CD4-positive, CD25-positive, alpha-beta regulatory T cell (primary cell): ENCODE results near the gene GRIK3. TPM values are rescaled to one million over a fixed set of nuclear protein-coding genes. Genes with fewer than 3 reads are reported as not detected.

ENCODE experiments used
- ATAC-seq, 2 donors: fragments of 150-1000 bp; cut with Tn5 transposase; one replicate each; pipeline ENCODE4 v1.10.0; 2021; ENCODE audit warnings: low read depth in 2 of 2, moderate number of reproducible peaks in 2 of 2, moderate library complexity in 1 of 2
- DNase-seq, 3 donors: peaks; one replicate each; pipeline versions ENCODE4 v3.0.0 to v3.0.0-alpha.2; 2012 to 2022; ENCODE audit warnings: mixed read lengths in 1 of 3
- H3K27ac ChIP-seq: one replicate; pipeline ENCODE4 v1.7.0; 2013; ENCODE audit warnings: mild to moderate bottlenecking, low read length; ENCODE audit not compliant: insufficient read depth, poor library complexity, severe bottlenecking
- H3K27me3 ChIP-seq: one replicate; pipeline ENCODE4 v1.7.0; 2013; ENCODE audit warnings: low read length; ENCODE audit not compliant: control insufficient read depth, insufficient read depth
- H3K36me3 ChIP-seq: one replicate; pipeline ENCODE4 v1.7.0; 2013; ENCODE audit warnings: mild to moderate bottlenecking, low read length, moderate library complexity; ENCODE audit not compliant: control insufficient read depth, insufficient read depth
- H3K4me1 ChIP-seq: 2 replicates; pipeline ENCODE4 v1.7.0; 2013; ENCODE audit warnings: mild to moderate bottlenecking, low read length; ENCODE audit not compliant: insufficient read depth, control insufficient read depth, poor library complexity, severe bottlenecking
- H3K4me3 ChIP-seq: one replicate; pipeline ENCODE4 v1.7.0; 2013; ENCODE audit warnings: low read depth, mild to moderate bottlenecking, low read length, moderate library complexity
- H3K9me3 ChIP-seq, 2 experiments: 1 replicate in 1 of 2; 2 replicates in 1 of 2; pipeline ENCODE4 v1.7.0; 2013; ENCODE audit warnings: low read length in 2 of 2, mild to moderate bottlenecking in 1 of 2, moderate library complexity in 1 of 2; ENCODE audit not compliant: control insufficient read depth in 2 of 2
- H3K27ac Mint-ChIP-seq, 3 donors: one replicate each; pipeline ENCODE4 v1.8.0; 2020 to 2022; ENCODE audit warnings: mild to moderate bottlenecking in 3 of 3, mixed read lengths in 3 of 3, moderate library complexity in 2 of 3
- H3K27me3 Mint-ChIP-seq: one replicate; pipeline ENCODE4 v1.8.0; 2022; ENCODE audit warnings: mild to moderate bottlenecking, mixed read lengths
- H3K36me3 Mint-ChIP-seq: one replicate; pipeline ENCODE4 v1.8.0; 2020; ENCODE audit warnings: mixed read lengths
- H3K4me1 Mint-ChIP-seq, 4 donors: one replicate each; pipeline ENCODE4 v1.8.0; 2020 to 2022; ENCODE audit warnings: mixed read lengths in 4 of 4, mild to moderate bottlenecking in 1 of 4
- H3K4me3 Mint-ChIP-seq, 4 donors: one replicate each; pipeline ENCODE4 v1.8.0; 2020 to 2022; ENCODE audit warnings: mild to moderate bottlenecking in 4 of 4, mixed read lengths in 4 of 4, moderate library complexity in 3 of 4
- H3K9me3 Mint-ChIP-seq, 7 donors: one replicate each; pipeline ENCODE4 v1.8.0; 2020 to 2022; ENCODE audit warnings: mixed read lengths in 7 of 7, mild to moderate bottlenecking in 3 of 7, moderate library complexity in 2 of 7
- polyA plus RNA-seq, 4 donors: library from polyadenylated mRNA; unstranded; fragments of 300-500 nt; fragmentation: Illumina TruSeq; gene quantifications; one replicate each; pipeline ENCODE4 v1.2.3, GENCODE V29; 2021
- total RNA-seq: library from RNA; stranded (reverse); gene quantifications from one replicate; pipeline ENCODE4 v1.2.3, GENCODE V29; 2022

Gene GRIK3
- total and polyA plus RNA-seq, 5 donors from 2014 or later: not detected

GRCh38 chr1:36754366-36754765 is 279.9 kb downstream of the GRIK3 start:
- no peak for ATAC-seq
- no peaks in the 10 kb centered on the region for H3K27me3 ChIP-seq
- H3K27me3 Mint-ChIP-seq: no peaks in the 10 kb centered on the region

GRCh38 chr1:36753451-36753850 is 280.9 kb downstream of the GRIK3 start:
- H3K4me1 ChIP-seq: no peaks in the 10 kb centered on the region
- H3K27me3 ChIP-seq: no peaks in the 10 kb centered on the region
- Mint-ChIP-seq H3K27ac (no peak overlapping the region), H3K36me3 (no peaks in the 10 kb centered on the region), H3K4me3 (no peak overlapping the region), H3K9me3 (no peaks in the 10 kb centered on the region), H3K4me1 (no peaks in the 10 kb centered on the region), H3K27me3 (no peaks in the 10 kb centered on the region)
- H3K36me3 ChIP-seq: no peaks in the 10 kb centered on the region
- H3K27ac ChIP-seq: no peak overlapping the region
- no peaks in the 10 kb centered on the region for H3K9me3 ChIP-seq
- DNase-seq (no peak), ATAC-seq (peak in 1 of 2 donors; percentile 14)
- H3K4me3 ChIP-seq: no peak overlapping the region

More at GRCh38 chr1:36754366-36754765, 279.9 kb downstream of the GRIK3 start:
- H3K4me3 ChIP-seq: no peak overlapping the region
- H3K9me3 ChIP-seq: no peaks in the 10 kb centered on the region
- no peaks in the 10 kb centered on the region for H3K4me1 ChIP-seq
- no peak for DNase-seq
- H3K27ac ChIP-seq: no peak overlapping the region
- H3K27ac Mint-ChIP-seq: no peak overlapping the region
- no peak overlapping the region for H3K4me3 Mint-ChIP-seq
- no peaks in the 10 kb centered on the region for H3K4me1 Mint-ChIP-seq
- H3K36me3 Mint-ChIP-seq: no peaks in the 10 kb centered on the region
- H3K36me3 ChIP-seq: no peaks in the 10 kb centered on the region
- H3K9me3 Mint-ChIP-seq: no peaks in the 10 kb centered on the region

- Histone ChIP-seq H3K9me3 (no peaks in the 10 kb centered on the region), H3K4me1 (no peaks in the 10 kb centered on the region), H3K27me3 (no peaks in the 10 kb centered on the region), H3K36me3 (no peaks in the 10 kb centered on the region), H3K27ac (no peak overlapping the region), H3K4me3 (no peak overlapping the region)
- DNase-seq: no peak
- Mint-ChIP-seq H3K4me3 (no peak overlapping the region), H3K4me1 (no peaks in the 10 kb centered on the region), H3K27me3 (no peaks in the 10 kb centered on the region), H3K36me3 (no peaks in the 10 kb centered on the region), H3K9me3 (no peaks in the 10 kb centered on the region), H3K27ac (no peak overlapping the region)
- ATAC-seq: no peak
Measured at GRCh38 chr1:36752891-36753361, 281.4 kb downstream of the GRIK3 start.

GRCh38 chr1:36752431-36752830 is 281.9 kb downstream of the GRIK3 start:
- Histone ChIP-seq H3K27me3 (no peaks in the 10 kb centered on the region), H3K9me3 (no peaks in the 10 kb centered on the region), H3K4me3 (no peak overlapping the region), H3K27ac (no peak overlapping the region), H3K36me3 (no peaks in the 10 kb centered on the region), H3K4me1 (no peaks in the 10 kb centered on the region)
- H3K4me1 Mint-ChIP-seq: no peaks in the 10 kb centered on the region
- H3K27ac Mint-ChIP-seq: no peak overlapping the region
- ATAC-seq: no peak
- no peak for DNase-seq
- peaks cover 2% of the 10 kb centered on the region for H3K27me3 Mint-ChIP-seq
- no peak overlapping the region for H3K4me3 Mint-ChIP-seq
- no peaks in the 10 kb centered on the region for H3K36me3 Mint-ChIP-seq
- H3K9me3 Mint-ChIP-seq: no peaks in the 10 kb centered on the region

GRCh38 chr1:36751525-36751924 is 282.8 kb downstream of the GRIK3 start:
- Mint-ChIP-seq H3K4me1 (no peaks in the 10 kb centered on the region), H3K27ac (no peak overlapping the region), H3K4me3 (no peak overlapping the region), H3K27me3 (peaks cover 8% of the 10 kb centered on the region), H3K36me3 (no peaks in the 10 kb centered on the region), H3K9me3 (no peaks in the 10 kb centered on the region)
- DNase-seq (no peak), ATAC-seq (no peak)
- H3K4me3 ChIP-seq: no peak overlapping the region
- no peak overlapping the region for H3K27ac ChIP-seq
- no peaks in the 10 kb centered on the region for H3K4me1 ChIP-seq
- no peaks in the 10 kb centered on the region for H3K9me3 ChIP-seq
- H3K27me3 ChIP-seq: no peaks in the 10 kb centered on the region
- no peaks in the 10 kb centered on the region for H3K36me3 ChIP-seq

GRCh38 chr1:36748466-36748865 is 285.8 kb downstream of the GRIK3 start:
- no peaks in the 10 kb centered on the region for H3K4me1 Mint-ChIP-seq
- DNase-seq (no peak), ATAC-seq (no peak)
- no peak overlapping the region for H3K27ac Mint-ChIP-seq
- Histone ChIP-seq H3K4me1 (no peaks in the 10 kb centered on the region), H3K27me3 (no peaks in the 10 kb centered on the region), H3K27ac (no peak overlapping the region), H3K9me3 (no peaks in the 10 kb centered on the region), H3K36me3 (no peaks in the 10 kb centered on the region), H3K4me3 (no peak overlapping the region)
- H3K4me3 Mint-ChIP-seq: no peak overlapping the region
- H3K27me3 Mint-ChIP-seq: peaks cover 19% of the 10 kb centered on the region
- no peaks in the 10 kb centered on the region for H3K9me3 Mint-ChIP-seq
- no peaks in the 10 kb centered on the region for H3K36me3 Mint-ChIP-seq
